RWPE2 (cell line): ENCODE measurements around the gene HS3ST4.
A peak's percentile ranks its signal among the peaks of the same experiment; 100 is the strongest.

Experiments used
- ATAC-seq: fragments of 200-7000 bp; cut with Tn5 transposase; 3 replicates; pipeline ENCODE4 v1.9.1; 2021; ENCODE audit warnings: low read depth
- DNase-seq: peaks from one replicate; pipeline ENCODE4 v3.0.0-alpha.2; 2020; ENCODE audit warnings: low spot score
- H3K27ac ChIP-seq: fragments of 450-650 bp; 2 replicates; pipeline ENCODE4 v1.5.1; 2017; ENCODE audit warnings: mild to moderate bottlenecking; ENCODE audit not compliant: poor library complexity, severe bottlenecking
- H3K27me3 ChIP-seq: fragments of 250-450 bp; sonication (Bioruptor Pico); 2 replicates; pipeline ENCODE4 v1.5.1; 2021; ENCODE audit warnings: mild to moderate bottlenecking, moderate library complexity; ENCODE audit not compliant: insufficient read depth, poor library complexity, severe bottlenecking
- H3K36me3 ChIP-seq: fragments of 250-450 bp; sonication (Bioruptor Pico); 2 replicates; pipeline ENCODE4 v1.5.1; 2020; ENCODE audit warnings: low read depth, mild to moderate bottlenecking, moderate library complexity
- H3K4me1 ChIP-seq: fragments of 250-450 bp; sonication (Bioruptor Pico); 2 replicates; pipeline ENCODE4 v1.5.1; 2021; ENCODE audit warnings: mild to moderate bottlenecking, moderate library complexity; ENCODE audit not compliant: insufficient read depth, poor library complexity, severe bottlenecking
- H3K4me3 ChIP-seq: fragments of 250-450 bp; sonication (Bioruptor Pico); 2 replicates; pipeline ENCODE4 v1.5.1; 2021; ENCODE audit warnings: mild to moderate bottlenecking, moderate library complexity; ENCODE audit not compliant: severe bottlenecking
- H3K9me3 ChIP-seq: fragments of 250-450 bp; sonication (Bioruptor Pico); 2 replicates; pipeline ENCODE4 v1.5.1; 2021; ENCODE audit warnings: mild to moderate bottlenecking, moderate library complexity; ENCODE audit not compliant: severe bottlenecking
- CTCF ChIP-seq: fragments of 450-650 bp; IDR thresholded peaks from one replicate; pipeline ENCODE4 v1.5.1; 2017; ENCODE audit warnings: mild to moderate bottlenecking, moderate library complexity; ENCODE audit not compliant: poor library complexity, severe bottlenecking

The HS3ST4 gene

GRCh38 chr16:25709213-25709612, 17.5 kb downstream of the HS3ST4 start:
- H3K4me1 ChIP-seq, result no peaks in the 10 kb centered on the region
- no peaks in the 10 kb centered on the region for H3K36me3 ChIP-seq
- H3K4me3 ChIP-seq, result no peak overlapping the region
- ATAC-seq (no peak), DNase-seq (no peak)
- H3K9me3 ChIP-seq, result no peaks in the 10 kb centered on the region
- no peak overlapping the region for H3K27ac ChIP-seq
- no peaks in the 10 kb centered on the region for H3K27me3 ChIP-seq
- TF ChIP-seq CTCF, result no peak

- no peak for TF ChIP-seq CTCF
- no peaks in the 10 kb centered on the region for H3K9me3 ChIP-seq
- peak; percentile 51; the same call in 1 of the 3 replicates for ATAC-seq
- H3K4me3 ChIP-seq, result no peak overlapping the region
- no peak overlapping the region for H3K27ac ChIP-seq
- H3K36me3 ChIP-seq, result no peaks in the 10 kb centered on the region
- no peaks in the 10 kb centered on the region for H3K27me3 ChIP-seq
- no peak for DNase-seq
- no peaks in the 10 kb centered on the region for H3K4me1 ChIP-seq
These were observed 22.2 kb downstream of the HS3ST4 start for GRCh38 chr16:25713785-25714570.

- TF ChIP-seq CTCF, result no peak
- Histone ChIP-seq H3K4me1 (no peaks in the 10 kb centered on the region), H3K9me3 (no peaks in the 10 kb centered on the region), H3K36me3 (no peaks in the 10 kb centered on the region), H3K27me3 (no peaks in the 10 kb centered on the region), H3K4me3 (no peak overlapping the region), H3K27ac (no peak overlapping the region)
- no peak for DNase-seq
- ATAC-seq, result no peak
These were observed 24.4 kb downstream of the HS3ST4 start for GRCh38 chr16:25716186-25716585.

- ATAC-seq (no peak), DNase-seq (no peak)
- Histone ChIP-seq H3K4me1 (no peaks in the 10 kb centered on the region), H3K4me3 (no peak overlapping the region), H3K9me3 (no peaks in the 10 kb centered on the region), H3K36me3 (no peaks in the 10 kb centered on the region), H3K27ac (no peak overlapping the region), H3K27me3 (no peaks in the 10 kb centered on the region)
- TF ChIP-seq CTCF, result no peak
These were observed 29.7 kb downstream of the HS3ST4 start for GRCh38 chr16:25721439-25721838.

GRCh38 chr16:25726430-25727098, 34.8 kb downstream of the HS3ST4 start:
- H3K27ac ChIP-seq, result no peak overlapping the region
- no peak overlapping the region for H3K4me3 ChIP-seq
- no peak for TF ChIP-seq CTCF
- no peaks in the 10 kb centered on the region for H3K27me3 ChIP-seq
- no peaks in the 10 kb centered on the region for H3K9me3 ChIP-seq
- H3K4me1 ChIP-seq, result no peaks in the 10 kb centered on the region
- H3K36me3 ChIP-seq, result no peaks in the 10 kb centered on the region
- no peak for DNase-seq
- no peak for ATAC-seq
